Central memory CD8-positive, alpha-beta T cell (primary cell): ENCODE data around the gene RPS6KA2.

ENCODE experiments used
- ATAC-seq: fragments of 150-1000 bp; cut with Tn5 transposase; replicated peaks from 2 replicates; pipeline ENCODE4 v1.10.0; 2022; ENCODE audit warnings: mild to moderate bottlenecking, moderate FRiP score, moderate number of reproducible peaks; ENCODE audit not compliant: poor library complexity, severe bottlenecking; ENCODE audit errors: extremely low read depth
- DNase-seq, 2 donors: peaks; one replicate each; pipeline ENCODE4 v3.0.0; 2021; ENCODE audit warnings: low spot score in 2 of 2
- H3K27ac Mint-ChIP-seq: one replicate; pipeline ENCODE4 v1.8.0; 2022; ENCODE audit warnings: low read depth, mild to moderate bottlenecking, moderate library complexity, mixed read lengths
- H3K27me3 Mint-ChIP-seq: one replicate; pipeline ENCODE4 v1.8.0; 2022; ENCODE audit warnings: mixed read lengths
- H3K36me3 Mint-ChIP-seq: one replicate; pipeline ENCODE4 v1.8.0; 2022; ENCODE audit warnings: mild to moderate bottlenecking, moderate library complexity, mixed read lengths; ENCODE audit not compliant: insufficient read depth
- H3K4me1 Mint-ChIP-seq: one replicate; pipeline ENCODE4 v1.8.0; 2022; ENCODE audit warnings: mixed read lengths
- H3K4me3 Mint-ChIP-seq: one replicate; pipeline ENCODE4 v1.8.0; 2022; ENCODE audit warnings: mild to moderate bottlenecking, moderate library complexity, mixed read lengths
- H3K9me3 Mint-ChIP-seq: one replicate; pipeline ENCODE4 v1.8.0; 2022; ENCODE audit warnings: mixed read lengths

The RPS6KA2 gene

DNA sequence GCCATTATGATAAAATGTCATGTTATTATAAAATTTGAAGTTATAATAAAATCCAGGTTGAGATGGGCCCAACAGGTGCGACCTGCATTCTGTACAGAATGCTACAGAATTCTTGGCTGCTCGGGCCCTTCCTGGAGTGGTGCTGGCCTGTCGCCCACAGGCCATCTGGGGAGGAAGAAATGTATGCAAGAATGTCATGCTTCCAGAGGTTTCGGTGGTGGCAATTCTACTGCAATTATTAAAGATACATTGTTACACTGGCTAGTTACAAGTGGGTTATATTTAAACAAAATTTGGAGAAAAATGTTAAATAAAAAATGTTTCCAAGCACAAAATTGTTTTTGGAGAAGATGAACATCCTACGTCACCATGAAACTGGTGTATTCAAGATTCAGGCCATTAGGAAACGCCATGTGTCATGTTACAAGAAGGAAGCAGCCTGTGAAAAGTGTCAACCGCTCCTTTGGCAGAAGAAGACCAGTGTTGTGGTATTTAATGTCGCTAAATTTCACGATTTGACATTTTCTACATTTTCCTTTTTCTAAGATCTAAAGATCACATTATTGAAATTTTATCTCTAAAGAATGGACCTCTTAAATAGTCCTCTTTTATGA is 47.7 kb downstream of the RPS6KA2 start:
- H3K27me3 Mint-ChIP-seq: no peaks in the 10 kb centered on the region
- H3K36me3 Mint-ChIP-seq: no peaks in the 10 kb centered on the region
- ATAC-seq: no peak
- no peak overlapping the region for H3K27ac Mint-ChIP-seq
- H3K4me3 Mint-ChIP-seq: no peak overlapping the region
- H3K9me3 Mint-ChIP-seq: peaks cover 7% of the 10 kb centered on the region
- no peak for DNase-seq
- H3K4me1 Mint-ChIP-seq: no peaks in the 10 kb centered on the region

- ATAC-seq: no peak
- Mint-ChIP-seq H3K27ac (no peak overlapping the region), H3K9me3 (peaks cover 7% of the 10 kb centered on the region), H3K27me3 (no peaks in the 10 kb centered on the region), H3K36me3 (no peaks in the 10 kb centered on the region), H3K4me3 (no peak overlapping the region), H3K4me1 (no peaks in the 10 kb centered on the region)
- DNase-seq: no peak
Observed at GRCh38 chr6:166578536-166579236, 48.4 kb downstream of the RPS6KA2 start.

DNA sequence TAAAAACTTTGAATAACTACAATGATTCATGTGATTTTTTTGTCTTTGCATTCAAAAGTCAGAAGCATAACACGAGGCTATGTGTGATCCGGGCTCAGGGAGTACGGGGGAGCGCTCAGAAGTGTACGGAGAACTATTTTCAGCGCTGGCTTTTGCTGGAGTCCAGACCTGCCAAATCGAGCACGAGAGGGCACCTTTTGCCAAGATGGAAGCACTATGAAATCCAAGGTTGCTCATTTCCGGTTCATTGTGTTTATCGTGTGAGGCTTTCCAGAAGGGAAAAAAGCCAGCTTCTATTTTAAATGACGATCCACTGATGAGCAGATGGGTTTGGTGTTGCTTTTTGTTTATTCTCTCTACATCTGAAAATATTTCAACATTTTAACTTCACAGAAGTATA is 51.8 kb downstream of the RPS6KA2 start:
- no peak overlapping the region for H3K4me3 Mint-ChIP-seq
- peaks cover 9% of the 10 kb centered on the region for H3K27me3 Mint-ChIP-seq
- no peak overlapping the region for H3K27ac Mint-ChIP-seq
- no peak for DNase-seq
- ATAC-seq: no peak
- peaks cover 10% of the 10 kb centered on the region for H3K4me1 Mint-ChIP-seq
- H3K36me3 Mint-ChIP-seq: peaks cover 2% of the 10 kb centered on the region
- H3K9me3 Mint-ChIP-seq: peaks cover 7% of the 10 kb centered on the region

DNA sequence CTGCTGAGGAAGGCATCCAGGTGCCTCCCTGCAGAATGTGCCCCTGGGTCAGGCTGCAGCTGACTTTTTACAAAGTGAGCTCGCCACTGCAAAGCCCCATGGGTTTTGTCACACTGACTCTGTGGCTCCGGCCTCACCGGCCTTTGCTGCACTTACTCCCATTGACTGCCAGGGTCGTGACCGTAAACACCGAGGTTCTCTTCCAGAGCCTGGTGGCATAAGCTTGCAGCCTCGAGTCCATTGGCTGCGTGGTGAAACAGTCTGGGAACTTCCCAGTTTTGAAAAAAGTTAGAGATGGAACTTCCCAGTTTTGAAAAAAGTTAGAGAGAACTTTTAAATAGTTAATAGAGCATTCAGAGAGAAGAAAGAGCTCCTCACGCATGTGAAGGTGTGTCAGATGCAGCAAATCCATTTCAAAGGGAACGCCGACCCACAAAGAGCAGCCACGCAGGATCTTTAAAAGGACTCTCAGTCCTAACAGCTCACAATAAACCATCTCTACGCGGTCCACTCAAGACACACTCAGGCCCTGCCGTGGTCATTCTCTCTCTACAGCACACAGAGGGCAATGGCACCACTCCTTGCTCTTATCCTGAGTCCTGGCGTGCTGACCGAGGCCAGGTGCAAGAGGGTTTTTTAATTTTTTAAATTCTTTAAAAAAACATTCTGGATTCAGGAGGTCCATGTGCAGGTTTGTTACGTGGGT is 53.4 kb downstream of the RPS6KA2 start:
- peaks cover 2% of the 10 kb centered on the region for H3K36me3 Mint-ChIP-seq
- H3K27ac Mint-ChIP-seq: no peak overlapping the region
- peaks cover 17% of the 10 kb centered on the region for H3K27me3 Mint-ChIP-seq
- H3K9me3 Mint-ChIP-seq: peaks cover 7% of the 10 kb centered on the region
- DNase-seq (no peak), ATAC-seq (no peak)
- H3K4me3 Mint-ChIP-seq: no peak overlapping the region
- H3K4me1 Mint-ChIP-seq: peaks cover 10% of the 10 kb centered on the region

DNA sequence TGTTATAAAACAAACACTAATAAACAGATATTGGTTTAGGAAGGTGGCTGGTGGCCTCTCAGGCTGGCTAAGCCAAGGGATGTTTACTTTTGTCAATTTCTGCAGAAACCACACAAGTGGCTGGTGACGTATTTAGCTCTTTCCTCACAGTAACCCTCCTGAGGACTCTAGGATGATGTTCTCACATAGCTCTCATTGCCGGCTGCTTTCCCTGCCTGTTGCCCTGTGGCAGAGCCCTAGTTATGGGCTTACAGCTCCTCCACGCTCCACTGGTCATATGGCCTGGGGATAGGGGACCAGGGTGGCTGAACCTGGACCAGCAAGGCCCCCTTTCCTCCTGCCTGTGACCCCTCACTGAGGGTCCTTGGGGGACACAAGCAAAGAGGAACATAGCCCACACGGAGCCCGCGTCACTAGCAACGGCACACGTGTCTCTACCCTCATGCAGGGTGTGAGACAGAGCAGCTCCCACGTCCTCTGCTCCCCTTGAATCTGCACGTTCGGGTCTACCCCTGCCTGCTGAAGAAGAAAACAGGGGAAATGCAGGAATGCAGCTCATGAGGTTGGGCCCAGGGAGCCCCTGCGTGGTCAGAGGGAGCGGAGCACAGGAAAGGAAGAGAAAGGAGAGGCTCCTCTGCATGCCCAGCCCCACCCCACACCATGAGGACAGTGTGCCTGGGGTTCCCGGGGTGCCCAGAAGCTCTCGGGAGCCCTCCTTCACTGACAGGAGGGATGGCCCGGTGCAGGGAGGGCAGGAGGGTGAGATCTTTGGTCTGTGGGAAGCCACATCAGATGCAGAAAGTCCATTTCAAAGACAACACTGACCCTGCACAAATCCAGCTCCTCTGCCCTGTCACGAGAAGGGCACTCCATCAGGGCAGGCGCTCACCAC is 54.4 kb downstream of the RPS6KA2 start:
- H3K9me3 Mint-ChIP-seq: peaks cover 7% of the 10 kb centered on the region
- peaks cover 10% of the 10 kb centered on the region for H3K4me1 Mint-ChIP-seq
- no peak overlapping the region for H3K4me3 Mint-ChIP-seq
- peaks cover 2% of the 10 kb centered on the region for H3K36me3 Mint-ChIP-seq
- no peak for DNase-seq
- peaks cover 17% of the 10 kb centered on the region for H3K27me3 Mint-ChIP-seq
- H3K27ac Mint-ChIP-seq: no peak overlapping the region
- ATAC-seq: no peak

DNA sequence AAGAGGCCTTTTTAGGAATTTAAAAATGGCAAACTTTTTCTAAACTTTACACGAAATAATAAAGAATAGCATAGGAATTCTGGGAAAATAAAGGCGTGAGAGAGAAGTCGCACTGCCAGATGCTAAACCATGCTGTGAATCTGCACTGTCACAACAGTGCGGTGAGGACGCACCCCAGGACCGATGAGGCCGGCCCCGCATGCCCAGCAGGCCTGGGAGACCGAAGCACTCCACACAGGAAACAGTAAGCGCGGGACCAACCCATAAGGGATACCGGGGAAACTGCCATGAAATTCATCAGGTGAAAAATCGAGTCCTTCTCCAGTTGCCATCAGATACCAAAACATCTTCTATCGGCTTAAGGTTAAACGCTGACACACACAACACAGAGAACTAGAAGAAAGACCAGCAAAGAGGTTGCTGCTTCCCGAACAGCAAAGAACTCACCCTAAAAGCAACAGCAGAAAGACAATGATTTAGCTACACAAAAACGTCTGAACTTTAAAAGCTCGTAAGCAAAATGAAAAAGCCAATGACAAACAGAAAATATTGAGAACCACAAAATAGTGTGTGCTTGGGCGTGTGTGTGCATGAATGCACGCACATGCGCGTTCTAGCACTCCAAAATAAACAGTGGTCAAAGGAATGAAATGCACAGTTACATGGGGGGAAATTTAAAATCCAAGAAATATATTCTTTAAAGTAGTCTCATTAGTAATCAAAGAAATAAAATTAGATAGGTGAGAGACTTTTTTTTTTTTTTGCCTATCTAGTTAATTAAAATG is 55.9 kb downstream of the RPS6KA2 start:
- H3K4me1 Mint-ChIP-seq: peaks cover 10% of the 10 kb centered on the region
- no peak overlapping the region for H3K4me3 Mint-ChIP-seq
- peaks cover 2% of the 10 kb centered on the region for H3K36me3 Mint-ChIP-seq
- peaks cover 17% of the 10 kb centered on the region for H3K27me3 Mint-ChIP-seq
- no peak overlapping the region for H3K27ac Mint-ChIP-seq
- DNase-seq (no peak), ATAC-seq (no peak)
- H3K9me3 Mint-ChIP-seq: peaks cover 3% of the 10 kb centered on the region

GRCh38 chr6:166569206-166569605 is 57.8 kb downstream of the RPS6KA2 start:
- Mint-ChIP-seq H3K9me3 (no peaks in the 10 kb centered on the region), H3K36me3 (peaks cover 2% of the 10 kb centered on the region), H3K27me3 (peaks cover 24% of the 10 kb centered on the region), H3K4me3 (no peak overlapping the region), H3K4me1 (peaks cover 10% of the 10 kb centered on the region), H3K27ac (no peak overlapping the region)
- DNase-seq (no peak), ATAC-seq (no peak)

DNA sequence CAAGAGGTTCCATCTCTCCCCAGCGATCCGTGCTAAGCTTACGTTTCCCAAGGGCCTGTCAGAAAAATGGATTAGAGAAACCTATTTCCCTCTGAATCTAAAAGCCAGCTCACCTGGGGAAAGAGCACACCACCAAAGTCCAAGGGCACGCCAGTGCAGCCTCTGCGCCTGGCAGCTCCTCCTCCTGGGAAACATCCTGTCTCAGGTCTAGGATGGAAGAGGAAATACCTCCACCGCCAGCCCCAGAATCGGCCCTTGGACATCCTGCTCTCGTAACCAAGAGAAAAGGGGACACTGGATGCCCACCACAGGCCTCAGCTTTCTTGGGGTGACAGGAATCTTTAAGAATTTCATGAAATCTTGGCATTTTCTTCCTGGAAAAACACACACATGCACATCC is 59.2 kb downstream of the RPS6KA2 start:
- Mint-ChIP-seq H3K4me1 (peaks cover 7% of the 10 kb centered on the region), H3K36me3 (peaks cover 2% of the 10 kb centered on the region), H3K27me3 (peaks cover 21% of the 10 kb centered on the region), H3K9me3 (no peaks in the 10 kb centered on the region), H3K4me3 (no peak overlapping the region), H3K27ac (no peak overlapping the region)
- DNase-seq (no peak), ATAC-seq (no peak)

DNA sequence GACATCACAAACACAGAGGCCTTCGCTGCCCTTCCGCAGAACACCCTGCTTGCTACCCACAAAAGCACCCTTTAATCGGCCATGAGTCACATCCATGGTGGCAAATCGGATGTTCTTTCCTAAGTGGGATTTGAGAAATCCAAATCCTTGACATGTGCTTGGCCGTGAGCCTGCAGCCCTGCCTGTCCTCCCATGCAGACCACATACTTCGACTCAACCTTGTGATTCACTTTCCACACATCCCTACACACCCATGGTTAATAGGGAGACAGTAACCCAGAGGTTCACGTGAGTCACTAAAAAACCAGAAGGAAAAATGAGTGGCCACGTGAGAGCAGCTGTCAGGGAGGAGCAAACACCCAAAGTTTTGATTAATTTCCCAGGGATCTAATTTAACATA is 59.9 kb downstream of the RPS6KA2 start:
- Mint-ChIP-seq H3K27ac (no peak overlapping the region), H3K36me3 (peaks cover 2% of the 10 kb centered on the region), H3K4me1 (no peaks in the 10 kb centered on the region), H3K9me3 (no peaks in the 10 kb centered on the region), H3K4me3 (no peak overlapping the region), H3K27me3 (peaks cover 15% of the 10 kb centered on the region)
- DNase-seq (no peak), ATAC-seq (no peak)

GRCh38 chr6:166566026-166567011 is 60.7 kb downstream of the RPS6KA2 start:
- no peak for ATAC-seq
- peaks cover 18% of the 10 kb centered on the region for H3K27me3 Mint-ChIP-seq
- no peaks in the 10 kb centered on the region for H3K4me1 Mint-ChIP-seq
- H3K4me3 Mint-ChIP-seq: no peak overlapping the region
- no peak overlapping the region for H3K27ac Mint-ChIP-seq
- H3K9me3 Mint-ChIP-seq: no peaks in the 10 kb centered on the region
- H3K36me3 Mint-ChIP-seq: peaks cover 2% of the 10 kb centered on the region
- no peak for DNase-seq
